GM23338 (cell line): ENCODE data around the gene JOSD1. TPM values are rescaled to one million over a fixed set of nuclear protein-coding genes. Genes with fewer than 3 reads are reported as not detected.

Source experiments
- ATAC-seq: fragments of 200-7000 bp; cut with Tn5 transposase; 3 replicates; pipeline ENCODE4 v1.9.1; 2020
- DNase-seq: peaks from one replicate; pipeline ENCODE4 v3.0.0-alpha.2; 2015; ENCODE audit warnings: low spot score
- H2AFZ ChIP-seq: fragments of 200-600 bp; sonication (generic); 2 replicates; pipeline ENCODE4 v1.8.0; 2016; ENCODE audit warnings: antibody characterized with exemption, mild to moderate bottlenecking, moderate library complexity
- H3F3A ChIP-seq: fragments of 200-600 bp; sonication (generic); replicated peaks from 2 replicates; pipeline ENCODE4 v1.8.0; 2017; ENCODE audit warnings: antibody characterized with exemption, mixed run types, low read depth
- H3K27ac ChIP-seq: fragments of 200-600 bp; sonication (generic); 2 replicates; pipeline ENCODE4 v1.6.1; 2016; ENCODE audit warnings: low read depth
- H3K27me3 ChIP-seq: fragments of 200-600 bp; sonication (generic); 2 replicates; pipeline ENCODE4 v1.8.0; 2016; ENCODE audit warnings: mild to moderate bottlenecking, mixed run types, moderate library complexity; ENCODE audit not compliant: insufficient read depth
- H3K36me3 ChIP-seq: fragments of 200-600 bp; sonication (generic); 2 replicates; pipeline ENCODE4 v1.8.0; 2016; ENCODE audit warnings: mild to moderate bottlenecking; ENCODE audit not compliant: insufficient read depth
- H3K4me1 ChIP-seq: fragments of 200-600 bp; sonication (generic); 2 replicates; pipeline ENCODE4 v1.8.0; 2016; ENCODE audit warnings: mild to moderate bottlenecking, moderate library complexity; ENCODE audit not compliant: insufficient read depth
- H3K4me2 ChIP-seq: fragments of 200-600 bp; sonication (generic); 2 replicates; pipeline ENCODE4 v1.7.1; 2017; ENCODE audit warnings: mixed run types
- H3K4me3 ChIP-seq: fragments of 200-600 bp; sonication (generic); 2 replicates; pipeline ENCODE4 v1.6.1; 2016; ENCODE audit warnings: mixed run types
- H3K79me2 ChIP-seq: fragments of 200-600 bp; sonication (generic); replicated peaks from 2 replicates; pipeline ENCODE4 v1.8.0; 2017; ENCODE audit warnings: mild to moderate bottlenecking; ENCODE audit not compliant: insufficient read depth
- H3K9me2 ChIP-seq: fragments of 200-600 bp; sonication (generic); 2 replicates; pipeline ENCODE4 v1.8.0; 2017; ENCODE audit not compliant: insufficient read depth
- H4K20me1 ChIP-seq: fragments of 200-600 bp; sonication (generic); replicated peaks from 2 replicates; pipeline ENCODE4 v1.8.0; 2017; ENCODE audit warnings: mild to moderate bottlenecking; ENCODE audit not compliant: insufficient read depth
- H3K27ac Mint-ChIP-seq: 2 replicates; pipeline ENCODE4 v1.8.0; 2020; ENCODE audit warnings: inconsistent platforms, mild to moderate bottlenecking, moderate library complexity, mixed read lengths
- H3K27me3 Mint-ChIP-seq: 3 replicates; pipeline ENCODE4 v1.8.0; 2022; ENCODE audit warnings: low read depth, mild to moderate bottlenecking, moderate library complexity, mixed read lengths, inconsistent platforms; ENCODE audit not compliant: insufficient read depth, poor library complexity
- H3K36me3 Mint-ChIP-seq: 3 replicates; pipeline ENCODE4 v1.8.0; 2021; ENCODE audit warnings: low read depth, mild to moderate bottlenecking, inconsistent platforms, moderate library complexity, mixed read lengths
- H3K4me1 Mint-ChIP-seq: 3 replicates; pipeline ENCODE4 v1.8.0; 2020; ENCODE audit warnings: mild to moderate bottlenecking, inconsistent platforms, mixed read lengths
- H3K4me3 Mint-ChIP-seq: 3 replicates; pipeline ENCODE4 v1.8.0; 2021; ENCODE audit warnings: moderate library complexity, mild to moderate bottlenecking, inconsistent platforms, mixed read lengths
- H3K9me3 Mint-ChIP-seq: 3 replicates; pipeline ENCODE4 v1.8.0; 2020; ENCODE audit warnings: moderate library complexity, mild to moderate bottlenecking, inconsistent platforms, mixed read lengths
- CREB1 ChIP-seq: fragments of 250-450 bp; sonication (Bioruptor Pico); IDR thresholded peaks from 2 replicates; pipeline ENCODE4 v1.5.0; 2020; ENCODE audit warnings: low read depth, mild to moderate bottlenecking, moderate library complexity
- EZH2 ChIP-seq: fragments of 200-600 bp; sonication (generic); IDR thresholded peaks from one replicate; pipeline ENCODE4 v1.8.0; 2017; ENCODE audit warnings: antibody characterized with exemption, mild to moderate bottlenecking, low read depth; ENCODE audit not compliant: unreplicated experiment
- EZH2phosphoT487 ChIP-seq: fragments of 200-600 bp; sonication (generic); IDR thresholded peaks from one replicate; pipeline ENCODE4 v1.8.1; 2018; ENCODE audit warnings: antibody characterized with exemption; ENCODE audit not compliant: unreplicated experiment
- ZNF114 ChIP-seq: fragments of 250-450 bp; sonication (Bioruptor Pico); IDR thresholded peaks from 2 replicates; pipeline ENCODE4 v1.5.0; 2020; ENCODE audit warnings: mild to moderate bottlenecking, moderate library complexity
- polyA plus RNA-seq: library from polyadenylated mRNA; unstranded; fragments of >200 nt; fragmentation: Nextera tagmentation; extraction: Ambion mirVana; gene quantifications from 2 replicates; pipeline ENCODE4 v1.2.1, GENCODE V29; 2016
- total RNA-seq: library from RNA; depleted of rRNA; stranded (reverse); fragments of >200 nt; shearing (Covaris generic); gene quantifications from 2 replicates; pipeline ENCODE4 v1.2.3, GENCODE V29; 2014
- TF ChIP-seq, protein P1 (sequence below): IDR thresholded peaks from 2 replicates; pipeline ENCODE4 v1.6.1; 2016; ENCODE audit warnings: antibody characterized with exemption
- TF ChIP-seq, protein P2 (sequence below), 2 experiments: fragments of 200-600 bp in 1 of 2; sonication (generic) in 1 of 2; conservative IDR thresholded peaks; 2 replicates each; pipeline versions ENCODE4 v1.5.1 to v1.6.1; 2016 to 2017; ENCODE audit warnings: antibody characterized with exemption in 2 of 2, low read depth in 2 of 2, mild to moderate bottlenecking in 2 of 2, moderate library complexity in 1 of 2
- TF ChIP-seq, protein P3 (sequence below): fragments of 250-450 bp; sonication (Bioruptor Pico); IDR thresholded peaks from 2 replicates; pipeline ENCODE4 v1.5.0; 2020; ENCODE audit warnings: mild to moderate bottlenecking, moderate library complexity
- TF ChIP-seq, protein P4 (sequence below): IDR thresholded peaks from one replicate; pipeline ENCODE4 v1.6.1; 2018; ENCODE audit warnings: antibody characterized with exemption; ENCODE audit not compliant: unreplicated experiment

The JOSD1 gene
- total and polyA plus RNA-seq, 2 experiments from 2014 or later = 4.6 to 19.7 TPM

DNA sequence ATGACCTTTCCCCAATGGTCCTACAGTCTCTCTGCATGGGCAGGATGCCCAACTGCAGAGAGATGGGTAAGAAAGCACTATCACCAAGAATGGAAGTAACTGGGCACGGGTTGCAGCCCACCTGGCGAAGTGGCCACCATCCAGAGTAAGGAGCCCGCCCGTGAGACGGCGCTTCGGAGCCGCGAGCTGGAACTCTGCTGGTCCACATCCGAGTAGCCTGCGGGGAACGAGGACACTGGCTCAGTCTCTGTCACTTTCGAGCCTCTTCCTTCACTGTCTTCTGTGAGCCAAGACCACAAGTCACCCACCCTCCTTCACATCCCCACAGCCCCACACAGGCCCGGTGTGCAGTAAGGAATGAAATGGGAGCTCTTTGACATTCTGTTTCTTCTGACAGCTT lies 49.4 kb upstream of the JOSD1 start:
- Histone ChIP-seq H3K4me1 (peaks cover 16% of the 10 kb centered on the region; the same call in 1 of the 2 replicates), H3K9me2 (no peaks in the 10 kb centered on the region), H4K20me1 (no peaks in the 10 kb centered on the region), H2AFZ (no peak overlapping the region), H3K79me2 (no peaks in the 10 kb centered on the region), H3F3A (no peaks in the 10 kb centered on the region), H3K27me3 (0 out of 2 replicates have a peak, but pooled peaks cover 2% of the 10 kb centered on the region), H3K4me3 (no peak overlapping the region), H3K4me2 (no peak overlapping the region), H3K36me3 (no peaks in the 10 kb centered on the region), H3K27ac (no peak overlapping the region)
- TF ChIP-seq, protein P1, sequence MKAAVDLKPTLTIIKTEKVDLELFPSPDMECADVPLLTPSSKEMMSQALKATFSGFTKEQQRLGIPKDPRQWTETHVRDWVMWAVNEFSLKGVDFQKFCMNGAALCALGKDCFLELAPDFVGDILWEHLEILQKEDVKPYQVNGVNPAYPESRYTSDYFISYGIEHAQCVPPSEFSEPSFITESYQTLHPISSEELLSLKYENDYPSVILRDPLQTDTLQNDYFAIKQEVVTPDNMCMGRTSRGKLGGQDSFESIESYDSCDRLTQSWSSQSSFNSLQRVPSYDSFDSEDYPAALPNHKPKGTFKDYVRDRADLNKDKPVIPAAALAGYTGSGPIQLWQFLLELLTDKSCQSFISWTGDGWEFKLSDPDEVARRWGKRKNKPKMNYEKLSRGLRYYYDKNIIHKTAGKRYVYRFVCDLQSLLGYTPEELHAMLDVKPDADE = no peak
- TF ChIP-seq ZNF114 (CRISPR knock-in tag) = no peak
- TF ChIP-seq CREB1 (CRISPR knock-in tag) = no peak
- TF ChIP-seq, protein P2, sequence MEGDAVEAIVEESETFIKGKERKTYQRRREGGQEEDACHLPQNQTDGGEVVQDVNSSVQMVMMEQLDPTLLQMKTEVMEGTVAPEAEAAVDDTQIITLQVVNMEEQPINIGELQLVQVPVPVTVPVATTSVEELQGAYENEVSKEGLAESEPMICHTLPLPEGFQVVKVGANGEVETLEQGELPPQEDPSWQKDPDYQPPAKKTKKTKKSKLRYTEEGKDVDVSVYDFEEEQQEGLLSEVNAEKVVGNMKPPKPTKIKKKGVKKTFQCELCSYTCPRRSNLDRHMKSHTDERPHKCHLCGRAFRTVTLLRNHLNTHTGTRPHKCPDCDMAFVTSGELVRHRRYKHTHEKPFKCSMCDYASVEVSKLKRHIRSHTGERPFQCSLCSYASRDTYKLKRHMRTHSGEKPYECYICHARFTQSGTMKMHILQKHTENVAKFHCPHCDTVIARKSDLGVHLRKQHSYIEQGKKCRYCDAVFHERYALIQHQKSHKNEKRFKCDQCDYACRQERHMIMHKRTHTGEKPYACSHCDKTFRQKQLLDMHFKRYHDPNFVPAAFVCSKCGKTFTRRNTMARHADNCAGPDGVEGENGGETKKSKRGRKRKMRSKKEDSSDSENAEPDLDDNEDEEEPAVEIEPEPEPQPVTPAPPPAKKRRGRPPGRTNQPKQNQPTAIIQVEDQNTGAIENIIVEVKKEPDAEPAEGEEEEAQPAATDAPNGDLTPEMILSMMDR (conservative IDR thresholded peaks at IDR 0.05; ENCODE audit: low read depth in 2 of 2) = no peak
- TF ChIP-seq, protein P3, sequence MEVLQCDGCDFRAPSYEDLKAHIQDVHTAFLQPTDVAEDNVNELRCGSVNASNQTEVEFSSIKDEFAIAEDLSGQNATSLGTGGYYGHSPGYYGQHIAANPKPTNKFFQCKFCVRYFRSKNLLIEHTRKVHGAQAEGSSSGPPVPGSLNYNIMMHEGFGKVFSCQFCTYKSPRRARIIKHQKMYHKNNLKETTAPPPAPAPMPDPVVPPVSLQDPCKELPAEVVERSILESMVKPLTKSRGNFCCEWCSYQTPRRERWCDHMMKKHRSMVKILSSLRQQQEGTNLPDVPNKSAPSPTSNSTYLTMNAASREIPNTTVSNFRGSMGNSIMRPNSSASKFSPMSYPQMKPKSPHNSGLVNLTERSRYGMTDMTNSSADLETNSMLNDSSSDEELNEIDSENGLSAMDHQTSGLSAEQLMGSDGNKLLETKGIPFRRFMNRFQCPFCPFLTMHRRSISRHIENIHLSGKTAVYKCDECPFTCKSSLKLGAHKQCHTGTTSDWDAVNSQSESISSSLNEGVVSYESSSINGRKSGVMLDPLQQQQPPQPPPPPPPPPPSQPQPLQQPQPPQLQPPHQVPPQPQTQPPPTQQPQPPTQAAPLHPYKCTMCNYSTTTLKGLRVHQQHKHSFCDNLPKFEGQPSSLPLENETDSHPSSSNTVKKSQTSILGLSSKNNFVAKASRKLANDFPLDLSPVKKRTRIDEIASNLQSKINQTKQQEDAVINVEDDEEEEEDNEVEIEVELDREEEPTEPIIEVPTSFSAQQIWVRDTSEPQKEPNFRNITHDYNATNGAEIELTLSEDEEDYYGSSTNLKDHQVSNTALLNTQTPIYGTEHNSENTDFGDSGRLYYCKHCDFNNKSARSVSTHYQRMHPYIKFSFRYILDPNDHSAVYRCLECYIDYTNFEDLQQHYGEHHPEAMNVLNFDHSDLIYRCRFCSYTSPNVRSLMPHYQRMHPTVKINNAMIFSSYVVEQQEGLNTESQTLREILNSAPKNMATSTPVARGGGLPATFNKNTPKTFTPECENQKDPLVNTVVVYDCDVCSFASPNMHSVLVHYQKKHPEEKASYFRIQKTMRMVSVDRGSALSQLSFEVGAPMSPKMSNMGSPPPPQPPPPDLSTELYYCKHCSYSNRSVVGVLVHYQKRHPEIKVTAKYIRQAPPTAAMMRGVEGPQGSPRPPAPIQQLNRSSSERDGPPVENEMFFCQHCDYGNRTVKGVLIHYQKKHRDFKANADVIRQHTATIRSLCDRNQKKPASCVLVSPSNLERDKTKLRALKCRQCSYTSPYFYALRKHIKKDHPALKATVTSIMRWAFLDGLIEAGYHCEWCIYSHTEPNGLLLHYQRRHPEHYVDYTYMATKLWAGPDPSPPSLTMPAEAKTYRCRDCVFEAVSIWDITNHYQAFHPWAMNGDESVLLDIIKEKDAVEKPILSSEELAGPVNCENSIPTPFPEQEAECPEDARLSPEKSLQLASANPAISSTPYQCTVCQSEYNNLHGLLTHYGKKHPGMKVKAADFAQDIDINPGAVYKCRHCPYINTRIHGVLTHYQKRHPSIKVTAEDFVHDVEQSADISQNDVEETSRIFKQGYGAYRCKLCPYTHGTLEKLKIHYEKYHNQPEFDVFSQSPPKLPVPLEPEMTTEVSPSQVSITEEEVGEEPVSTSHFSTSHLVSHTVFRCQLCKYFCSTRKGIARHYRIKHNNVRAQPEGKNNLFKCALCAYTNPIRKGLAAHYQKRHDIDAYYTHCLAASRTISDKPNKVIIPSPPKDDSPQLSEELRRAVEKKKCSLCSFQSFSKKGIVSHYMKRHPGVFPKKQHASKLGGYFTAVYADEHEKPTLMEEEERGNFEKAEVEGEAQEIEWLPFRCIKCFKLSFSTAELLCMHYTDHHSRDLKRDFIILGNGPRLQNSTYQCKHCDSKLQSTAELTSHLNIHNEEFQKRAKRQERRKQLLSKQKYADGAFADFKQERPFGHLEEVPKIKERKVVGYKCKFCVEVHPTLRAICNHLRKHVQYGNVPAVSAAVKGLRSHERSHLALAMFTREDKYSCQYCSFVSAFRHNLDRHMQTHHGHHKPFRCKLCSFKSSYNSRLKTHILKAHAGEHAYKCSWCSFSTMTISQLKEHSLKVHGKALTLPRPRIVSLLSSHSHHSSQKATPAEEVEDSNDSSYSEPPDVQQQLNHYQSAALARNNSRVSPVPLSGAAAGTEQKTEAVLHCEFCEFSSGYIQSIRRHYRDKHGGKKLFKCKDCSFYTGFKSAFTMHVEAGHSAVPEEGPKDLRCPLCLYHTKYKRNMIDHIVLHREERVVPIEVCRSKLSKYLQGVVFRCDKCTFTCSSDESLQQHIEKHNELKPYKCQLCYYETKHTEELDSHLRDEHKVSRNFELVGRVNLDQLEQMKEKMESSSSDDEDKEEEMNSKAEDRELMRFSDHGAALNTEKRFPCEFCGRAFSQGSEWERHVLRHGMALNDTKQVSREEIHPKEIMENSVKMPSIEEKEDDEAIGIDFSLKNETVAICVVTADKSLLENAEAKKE (CRISPR knock-in tag) = no peak
- TF ChIP-seq, protein P4, sequence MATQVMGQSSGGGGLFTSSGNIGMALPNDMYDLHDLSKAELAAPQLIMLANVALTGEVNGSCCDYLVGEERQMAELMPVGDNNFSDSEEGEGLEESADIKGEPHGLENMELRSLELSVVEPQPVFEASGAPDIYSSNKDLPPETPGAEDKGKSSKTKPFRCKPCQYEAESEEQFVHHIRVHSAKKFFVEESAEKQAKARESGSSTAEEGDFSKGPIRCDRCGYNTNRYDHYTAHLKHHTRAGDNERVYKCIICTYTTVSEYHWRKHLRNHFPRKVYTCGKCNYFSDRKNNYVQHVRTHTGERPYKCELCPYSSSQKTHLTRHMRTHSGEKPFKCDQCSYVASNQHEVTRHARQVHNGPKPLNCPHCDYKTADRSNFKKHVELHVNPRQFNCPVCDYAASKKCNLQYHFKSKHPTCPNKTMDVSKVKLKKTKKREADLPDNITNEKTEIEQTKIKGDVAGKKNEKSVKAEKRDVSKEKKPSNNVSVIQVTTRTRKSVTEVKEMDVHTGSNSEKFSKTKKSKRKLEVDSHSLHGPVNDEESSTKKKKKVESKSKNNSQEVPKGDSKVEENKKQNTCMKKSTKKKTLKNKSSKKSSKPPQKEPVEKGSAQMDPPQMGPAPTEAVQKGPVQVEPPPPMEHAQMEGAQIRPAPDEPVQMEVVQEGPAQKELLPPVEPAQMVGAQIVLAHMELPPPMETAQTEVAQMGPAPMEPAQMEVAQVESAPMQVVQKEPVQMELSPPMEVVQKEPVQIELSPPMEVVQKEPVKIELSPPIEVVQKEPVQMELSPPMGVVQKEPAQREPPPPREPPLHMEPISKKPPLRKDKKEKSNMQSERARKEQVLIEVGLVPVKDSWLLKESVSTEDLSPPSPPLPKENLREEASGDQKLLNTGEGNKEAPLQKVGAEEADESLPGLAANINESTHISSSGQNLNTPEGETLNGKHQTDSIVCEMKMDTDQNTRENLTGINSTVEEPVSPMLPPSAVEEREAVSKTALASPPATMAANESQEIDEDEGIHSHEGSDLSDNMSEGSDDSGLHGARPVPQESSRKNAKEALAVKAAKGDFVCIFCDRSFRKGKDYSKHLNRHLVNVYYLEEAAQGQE = no peak
- TF ChIP-seq EZH2 = no peak
- no peak for TF ChIP-seq EZH2phosphoT487
- DNase-seq (no peak), ATAC-seq (no peak)
- Mint-ChIP-seq H3K4me1 (peaks cover 11% of the 10 kb centered on the region), H3K27ac (no peak overlapping the region), H3K27me3 (peaks cover 8% of the 10 kb centered on the region), H3K4me3 (no peak overlapping the region), H3K36me3 (peaks cover 3% of the 10 kb centered on the region; the same call in 2 of the 3 replicates), H3K9me3 (no peaks in the 10 kb centered on the region)
